T-helper 1 cell treated with Interleukin-12 subunit alpha and Interleukin-12 subunit beta and Interleukin-4 antibody, amounts not matched to agents 30 μg/mL and 1 μg/mL, for 36 hours (primary cell): ENCODE data around the gene KLRC4.
"Not testable (repeated sequence)": the region's sequence is repeated elsewhere in the genome, so short reads cannot be mapped to it uniquely, and the experiment has no call there.

ENCODE experiments used
- H3K27ac Mint-ChIP-seq: one replicate; pipeline ENCODE4 v1.8.0; 2021; ENCODE audit warnings: mild to moderate bottlenecking, mixed read lengths
- H3K27me3 Mint-ChIP-seq: one replicate; pipeline ENCODE4 v1.8.0; 2021; ENCODE audit warnings: low read depth, mixed read lengths
- H3K36me3 Mint-ChIP-seq: one replicate; pipeline ENCODE4 v1.8.0; 2021; ENCODE audit warnings: low read depth, mixed read lengths
- H3K4me1 Mint-ChIP-seq: one replicate; pipeline ENCODE4 v1.8.0; 2021; ENCODE audit warnings: low read depth, mixed read lengths
- H3K4me3 Mint-ChIP-seq: one replicate; pipeline ENCODE4 v1.8.0; 2021; ENCODE audit warnings: mild to moderate bottlenecking, moderate library complexity, mixed read lengths
- H3K9me3 Mint-ChIP-seq: one replicate; pipeline ENCODE4 v1.8.0; 2021; ENCODE audit warnings: mixed read lengths

Gene KLRC4, protein sequence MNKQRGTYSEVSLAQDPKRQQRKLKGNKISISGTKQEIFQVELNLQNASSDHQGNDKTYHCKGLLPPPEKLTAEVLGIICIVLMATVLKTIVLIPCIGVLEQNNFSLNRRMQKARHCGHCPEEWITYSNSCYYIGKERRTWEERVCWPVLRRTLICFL

GRCh38 chr12:10409392-10409791, at the start of gene KLRC4:
TSS of gene KLRC4 (minus strand) at chr12:10409757. CDS start at chr12:10409575, 182 bp downstream.
- Mint-ChIP-seq H3K27me3 (peaks cover 20% of the 10 kb centered on the region), H3K4me3 (no peak within 1 kb of the TSS), H3K9me3 (no peaks in the 10 kb centered on the region), H3K4me1 (no peaks in the 10 kb centered on the region), H3K27ac (no peak within 1 kb of the TSS), H3K36me3 (no peaks in the 10 kb centered on the region)

DNA sequence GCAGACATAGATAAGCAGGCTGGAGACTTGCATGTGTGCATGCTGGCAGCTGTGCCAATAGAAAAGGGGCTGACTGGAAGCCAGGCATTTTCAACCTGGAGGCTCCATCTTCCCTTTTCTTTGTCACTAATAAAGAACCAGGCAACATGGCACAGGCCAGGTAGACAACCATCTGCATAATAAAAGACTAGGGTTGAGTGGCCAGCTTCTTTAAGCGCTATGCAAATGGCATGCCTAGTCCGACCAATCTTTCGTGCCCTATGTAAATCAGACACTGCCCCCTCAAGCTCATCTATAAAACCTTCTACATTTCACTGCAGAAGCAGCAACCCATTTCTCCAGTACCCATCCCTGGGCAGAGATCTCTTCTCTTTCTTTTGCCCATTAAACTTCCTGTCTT, 48.2 kb upstream of the KLRC4 start:
- Mint-ChIP-seq H3K9me3 (peaks cover 43% of the 10 kb centered on the region), H3K27me3 (peaks cover 7% of the 10 kb centered on the region), H3K4me3 (no peak overlapping the region), H3K36me3 (peaks cover 3% of the 10 kb centered on the region), H3K4me1 (no peaks in the 10 kb centered on the region), H3K27ac (no peak overlapping the region)

GRCh38 chr12:10456856-10457255, 47.3 kb upstream of the KLRC4 start:
- Mint-ChIP-seq H3K4me1 (no peaks in the 10 kb centered on the region), H3K36me3 (peaks cover 3% of the 10 kb centered on the region), H3K4me3 (no peak overlapping the region), H3K9me3 (peaks cover 40% of the 10 kb centered on the region), H3K27ac (no peak overlapping the region), H3K27me3 (peaks cover 5% of the 10 kb centered on the region)

DNA sequence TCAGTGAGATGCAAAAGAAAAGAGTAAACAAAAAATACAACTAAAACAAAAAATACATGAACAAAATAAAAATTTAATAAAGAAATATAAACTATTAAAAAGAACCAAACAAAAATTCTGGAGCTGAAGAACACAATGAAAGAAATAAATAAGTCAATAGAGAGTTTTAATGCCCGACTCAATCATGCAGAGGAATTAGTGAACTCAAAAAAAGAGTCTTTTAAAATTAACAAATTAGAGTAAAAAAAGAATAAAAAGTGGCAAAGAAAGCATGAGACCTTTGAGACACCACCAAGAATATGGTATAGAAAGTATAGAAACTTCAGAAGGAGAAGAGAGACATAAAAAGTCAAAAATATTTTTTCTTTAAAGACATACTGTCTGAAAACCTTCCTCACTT, 46.2 kb upstream of the KLRC4 start:
- no peaks in the 10 kb centered on the region for H3K4me1 Mint-ChIP-seq
- peaks cover 37% of the 10 kb centered on the region for H3K9me3 Mint-ChIP-seq
- H3K36me3 Mint-ChIP-seq, result peaks cover 3% of the 10 kb centered on the region
- H3K4me3 Mint-ChIP-seq, result no peak overlapping the region
- no peak overlapping the region for H3K27ac Mint-ChIP-seq
- H3K27me3 Mint-ChIP-seq, result peaks cover 3% of the 10 kb centered on the region

- Mint-ChIP-seq H3K27ac (no peak overlapping the region), H3K9me3 (peaks cover 33% of the 10 kb centered on the region), H3K4me1 (no peaks in the 10 kb centered on the region), H3K4me3 (no peak overlapping the region), H3K27me3 (no peaks in the 10 kb centered on the region), H3K36me3 (peaks cover 3% of the 10 kb centered on the region)
Observed at GRCh38 chr12:10454531-10454930, 45.0 kb upstream of the KLRC4 start.

DNA sequence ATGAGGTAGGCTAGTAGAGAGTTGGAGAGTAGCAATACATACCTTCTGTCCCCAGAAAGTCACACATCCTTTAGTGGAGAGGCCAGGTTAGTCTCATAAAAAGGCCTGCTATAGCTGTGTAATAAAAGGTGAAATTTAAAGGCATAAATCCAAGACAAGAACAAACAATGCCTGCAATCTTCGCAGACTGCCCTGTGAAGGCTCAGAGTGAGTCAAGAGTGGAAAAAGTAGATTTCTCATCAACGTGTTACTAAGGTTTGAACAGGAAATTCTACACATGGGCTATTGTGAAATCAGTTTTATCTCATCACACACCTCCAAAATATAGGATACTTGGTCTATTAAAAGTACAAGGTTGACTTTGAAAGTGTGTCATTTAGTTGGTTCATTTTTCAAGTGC, 43.6 kb upstream of the KLRC4 start, which contains the start of gene KLRC1:
KLRC1 (minus strand) TSS at position 222 of the 400 bp plus-strand sequence. CDS start 2,221 bp downstream, outside the sequence.
- no peak within 1 kb of the TSS for H3K4me3 Mint-ChIP-seq
- no peaks in the 10 kb centered on the region for H3K4me1 Mint-ChIP-seq
- H3K9me3 Mint-ChIP-seq, result peaks cover 29% of the 10 kb centered on the region
- peaks cover 3% of the 10 kb centered on the region for H3K36me3 Mint-ChIP-seq
- no peaks in the 10 kb centered on the region for H3K27me3 Mint-ChIP-seq
- H3K27ac Mint-ChIP-seq, result no peak within 1 kb of the TSS

DNA sequence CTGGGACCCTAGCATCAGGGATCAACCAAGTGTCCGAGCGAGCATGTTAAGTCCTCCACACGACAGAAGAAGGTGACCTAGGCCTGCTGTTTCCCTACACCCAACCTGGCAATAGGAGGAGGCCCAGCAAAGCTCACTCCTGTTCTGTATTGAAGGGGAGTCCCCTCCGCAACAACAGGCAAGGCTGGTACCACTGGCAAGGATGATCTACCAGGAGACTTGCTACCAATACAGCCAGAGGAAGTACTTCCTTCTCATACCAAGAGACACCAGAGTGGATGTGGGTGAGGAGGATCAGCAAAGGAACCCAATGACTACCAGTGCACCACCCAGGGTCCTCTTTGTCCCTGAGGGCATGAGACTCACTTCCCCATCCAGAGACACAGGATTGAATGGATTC, 38.7 kb upstream of the KLRC4 start:
- H3K4me3 Mint-ChIP-seq, result no peak overlapping the region
- no peaks in the 10 kb centered on the region for H3K9me3 Mint-ChIP-seq
- H3K27me3 Mint-ChIP-seq, result no peaks in the 10 kb centered on the region
- no peaks in the 10 kb centered on the region for H3K4me1 Mint-ChIP-seq
- no peaks in the 10 kb centered on the region for H3K36me3 Mint-ChIP-seq
- no peak overlapping the region for H3K27ac Mint-ChIP-seq

DNA sequence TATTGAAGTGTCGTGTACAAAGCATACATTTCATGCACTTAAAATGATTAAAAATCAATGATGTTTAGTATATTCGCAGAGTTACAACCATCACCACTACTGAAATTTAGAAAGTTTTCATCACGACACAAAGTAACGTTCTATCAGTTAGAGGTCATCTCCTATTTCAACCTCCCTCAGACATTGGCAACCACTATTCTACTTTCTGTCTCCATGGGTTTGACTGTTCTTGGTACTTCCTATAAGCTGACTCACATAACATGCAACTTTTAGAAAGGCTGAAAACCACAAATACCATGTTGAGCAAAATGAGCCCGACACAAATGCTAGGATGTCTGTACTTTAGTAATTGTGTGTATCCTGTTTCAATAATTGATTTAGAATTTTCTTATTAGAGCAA, 36.5 kb upstream of the KLRC4 start:
- not testable (repeated sequence) for H3K9me3 Mint-ChIP-seq, H3K27me3 Mint-ChIP-seq, H3K4me1 Mint-ChIP-seq, H3K4me3 Mint-ChIP-seq, H3K36me3 Mint-ChIP-seq, H3K27ac Mint-ChIP-seq

GRCh38 chr12:10441144-10441543, 31.6 kb upstream of the KLRC4 start:
- not testable (repeated sequence) for H3K4me3 Mint-ChIP-seq, H3K36me3 Mint-ChIP-seq, H3K27me3 Mint-ChIP-seq, H3K4me1 Mint-ChIP-seq, H3K9me3 Mint-ChIP-seq, H3K27ac Mint-ChIP-seq

DNA sequence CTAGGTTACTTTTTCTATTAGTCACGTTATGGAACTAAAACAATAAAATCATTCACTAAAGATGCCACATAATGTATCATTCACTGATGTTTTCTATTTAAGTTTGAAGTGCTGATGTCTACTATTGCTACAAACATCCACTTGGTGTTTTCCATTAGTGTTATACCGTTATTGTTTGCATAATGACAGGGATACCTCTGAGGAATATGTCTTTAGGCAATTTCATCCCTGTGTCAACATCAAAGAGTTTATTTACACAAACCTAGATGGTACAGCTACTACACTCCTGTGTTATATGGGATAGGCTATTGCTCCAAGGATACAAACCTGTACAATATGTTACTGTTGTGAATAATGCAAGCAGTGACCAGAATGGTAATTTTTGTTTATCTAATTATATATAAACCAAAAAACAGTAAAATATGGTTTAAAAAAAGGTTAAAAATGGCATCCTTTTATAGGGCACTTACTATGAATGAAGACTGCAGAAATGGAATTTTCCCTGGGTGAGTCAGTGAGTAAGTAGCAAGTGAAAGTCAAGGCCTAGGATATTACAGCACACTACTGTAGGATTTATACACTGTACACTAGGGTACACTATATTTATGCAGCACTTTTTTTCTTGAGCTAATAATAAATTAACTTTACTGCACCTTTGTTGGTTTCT, 30.2 kb upstream of the KLRC4 start:
- not testable (repeated sequence) for H3K36me3 Mint-ChIP-seq, H3K27me3 Mint-ChIP-seq, H3K4me1 Mint-ChIP-seq, H3K27ac Mint-ChIP-seq, H3K9me3 Mint-ChIP-seq, H3K4me3 Mint-ChIP-seq

GRCh38 chr12:10437601-10438000, 28.0 kb upstream of the KLRC4 start:
- H3K27ac Mint-ChIP-seq, H3K4me1 Mint-ChIP-seq, H3K4me3 Mint-ChIP-seq, H3K27me3 Mint-ChIP-seq, H3K36me3 Mint-ChIP-seq, H3K9me3 Mint-ChIP-seq: not testable (repeated sequence)

DNA sequence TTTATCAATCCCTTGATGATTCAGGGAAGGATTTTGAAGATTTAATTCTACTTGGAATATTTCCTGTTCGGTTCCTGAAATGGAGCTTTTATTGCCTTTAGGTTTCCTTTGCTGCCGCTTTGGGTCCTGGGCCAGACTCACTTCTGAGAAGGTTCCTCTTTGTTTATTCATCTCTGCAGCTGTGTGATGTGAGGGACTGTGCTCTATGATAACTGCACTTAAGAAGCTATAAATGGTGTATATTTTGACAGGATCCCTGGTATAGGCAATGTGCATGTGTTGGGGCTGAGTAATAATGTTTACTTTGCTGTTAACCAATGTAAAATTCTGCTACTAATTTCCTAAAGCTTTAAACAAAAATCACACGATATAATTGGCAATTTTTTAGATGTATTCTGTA, 26.3 kb upstream of the KLRC4 start, which contains the start of gene KLRC2:
KLRC2 (minus strand) TSS at position 195 of the 400 bp plus-strand sequence; CDS start at position 171, 24 bp downstream.
- H3K27me3 Mint-ChIP-seq, H3K4me3 Mint-ChIP-seq, H3K9me3 Mint-ChIP-seq, H3K4me1 Mint-ChIP-seq, H3K27ac Mint-ChIP-seq, H3K36me3 Mint-ChIP-seq: not testable (repeated sequence)

GRCh38 chr12:10430623-10431022, 21.1 kb upstream of the KLRC4 start:
- not testable (repeated sequence) for H3K27me3 Mint-ChIP-seq, H3K4me3 Mint-ChIP-seq, H3K36me3 Mint-ChIP-seq, H3K4me1 Mint-ChIP-seq, H3K9me3 Mint-ChIP-seq, H3K27ac Mint-ChIP-seq

DNA sequence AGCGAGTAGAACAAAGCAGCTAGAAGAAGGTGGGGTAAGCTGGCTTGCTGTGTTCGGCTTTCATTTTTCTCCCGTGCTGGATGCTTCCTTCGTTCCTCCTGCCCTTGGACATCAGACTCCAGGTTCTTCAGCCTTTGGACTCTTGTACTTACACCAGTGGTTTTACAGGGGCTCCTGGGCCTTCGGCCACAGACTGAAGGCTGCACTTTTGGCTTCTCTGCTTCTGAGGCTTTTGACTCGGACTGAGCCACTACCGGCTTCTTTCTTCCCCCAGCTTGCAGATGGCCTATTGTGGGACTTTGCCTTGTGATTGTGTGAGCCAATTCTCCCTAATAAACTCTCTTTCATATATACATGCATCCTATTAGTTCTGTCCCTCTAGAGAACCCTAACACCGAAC, 16.4 kb upstream of the KLRC4 start:
- not testable (repeated sequence) for H3K27me3 Mint-ChIP-seq, H3K36me3 Mint-ChIP-seq, H3K4me3 Mint-ChIP-seq, H3K27ac Mint-ChIP-seq, H3K9me3 Mint-ChIP-seq, H3K4me1 Mint-ChIP-seq

GRCh38 chr12:10424260-10424899, 14.8 kb upstream of the KLRC4 start:
- H3K9me3 Mint-ChIP-seq, H3K27me3 Mint-ChIP-seq, H3K4me1 Mint-ChIP-seq, H3K36me3 Mint-ChIP-seq, H3K27ac Mint-ChIP-seq, H3K4me3 Mint-ChIP-seq: not testable (repeated sequence)
